ENCODE data around the gene CYFIP2. TPM values are rescaled to one million over a fixed set of nuclear protein-coding genes. Genes with fewer than 3 reads are reported as not detected.

CYFIP2 gene
- polyA plus RNA-seq, 1 experiment: 4.4 TPM

DNA sequence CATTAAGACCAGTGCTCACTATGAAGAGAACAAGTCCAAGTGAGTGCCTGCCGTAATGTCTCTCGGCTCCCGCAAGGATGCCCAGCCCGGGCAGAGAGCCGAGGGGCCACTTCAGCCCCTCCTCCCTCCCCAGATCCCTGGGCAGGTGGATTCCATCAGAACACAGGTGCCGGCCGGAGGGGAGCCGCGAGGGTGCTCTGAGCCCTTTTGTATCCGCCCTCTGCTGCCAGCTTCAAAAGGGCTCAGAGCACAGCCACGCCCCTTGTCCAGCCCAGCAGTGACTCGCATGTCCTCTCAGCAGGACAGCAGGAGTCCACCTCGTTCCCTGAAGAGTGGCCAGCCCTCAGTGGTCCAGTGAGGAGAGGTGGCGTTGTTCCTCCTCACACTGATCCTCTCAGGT, 43.9 kb downstream of the CYFIP2 start:
- ChIA-PET CTCF (interaction anchor here (0.7 to 1.7 kb wide), 2 partner anchors 43 to 57 kb away, joined by 3 to 4 read pairs; no protein-coding TSS in a partner anchor), POLR2A (no interaction called here)
- DNase-seq (ENCODE audit: low read depth): no peak
- H3K27me3 ChIP-seq (ENCODE audit: control insufficient read depth, insufficient read depth, low read length): no peaks in the 10 kb centered on the region
- H3K36me3 ChIP-seq (ENCODE audit: control insufficient read depth, insufficient read depth, low read length): 0 out of 2 replicates have a peak, but pooled peaks cover 1% of the 10 kb centered on the region
- no peak overlapping the region for H3K4me3 ChIP-seq (ENCODE audit: low read depth, low read length)
- TF ChIP-seq, protein P1, sequence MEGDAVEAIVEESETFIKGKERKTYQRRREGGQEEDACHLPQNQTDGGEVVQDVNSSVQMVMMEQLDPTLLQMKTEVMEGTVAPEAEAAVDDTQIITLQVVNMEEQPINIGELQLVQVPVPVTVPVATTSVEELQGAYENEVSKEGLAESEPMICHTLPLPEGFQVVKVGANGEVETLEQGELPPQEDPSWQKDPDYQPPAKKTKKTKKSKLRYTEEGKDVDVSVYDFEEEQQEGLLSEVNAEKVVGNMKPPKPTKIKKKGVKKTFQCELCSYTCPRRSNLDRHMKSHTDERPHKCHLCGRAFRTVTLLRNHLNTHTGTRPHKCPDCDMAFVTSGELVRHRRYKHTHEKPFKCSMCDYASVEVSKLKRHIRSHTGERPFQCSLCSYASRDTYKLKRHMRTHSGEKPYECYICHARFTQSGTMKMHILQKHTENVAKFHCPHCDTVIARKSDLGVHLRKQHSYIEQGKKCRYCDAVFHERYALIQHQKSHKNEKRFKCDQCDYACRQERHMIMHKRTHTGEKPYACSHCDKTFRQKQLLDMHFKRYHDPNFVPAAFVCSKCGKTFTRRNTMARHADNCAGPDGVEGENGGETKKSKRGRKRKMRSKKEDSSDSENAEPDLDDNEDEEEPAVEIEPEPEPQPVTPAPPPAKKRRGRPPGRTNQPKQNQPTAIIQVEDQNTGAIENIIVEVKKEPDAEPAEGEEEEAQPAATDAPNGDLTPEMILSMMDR (IDR thresholded peaks at IDR 0.05; ENCODE audit: insufficient read depth, low read depth, low read length): no peak

DNA sequence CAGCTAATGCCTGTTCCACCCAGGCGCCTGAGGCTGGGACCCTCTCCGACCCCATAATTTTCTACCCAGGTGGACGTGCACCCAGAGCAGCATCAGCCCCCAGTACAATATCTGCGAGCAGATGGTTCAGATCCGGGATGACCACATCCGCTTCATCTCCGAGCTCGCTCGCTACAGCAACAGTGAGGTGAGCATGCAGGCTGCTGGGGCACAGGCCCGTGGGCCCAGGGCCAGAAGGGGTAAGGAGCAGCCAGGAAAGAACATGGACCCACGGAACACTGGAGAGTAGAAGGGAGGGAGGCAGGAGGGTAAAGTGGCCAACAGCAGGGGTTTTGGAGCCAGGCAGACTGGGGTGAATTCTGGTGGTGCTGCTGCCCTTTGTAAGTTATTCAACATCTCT, 45.7 kb downstream of the CYFIP2 start:
- H3K4me3 ChIP-seq (ENCODE audit: low read depth, low read length): no peak overlapping the region
- 0 out of 2 replicates have a peak, but pooled peaks cover 1% of the 10 kb centered on the region for H3K36me3 ChIP-seq (ENCODE audit: control insufficient read depth, insufficient read depth, low read length)
- ChIA-PET POLR2A (no interaction called here), CTCF (no interaction called here)
- DNase-seq (ENCODE audit: low read depth): no peak
- TF ChIP-seq, protein P1 (IDR thresholded peaks at IDR 0.05; ENCODE audit: insufficient read depth, low read depth, low read length): no peak
- no peaks in the 10 kb centered on the region for H3K27me3 ChIP-seq (ENCODE audit: control insufficient read depth, insufficient read depth, low read length)

DNA sequence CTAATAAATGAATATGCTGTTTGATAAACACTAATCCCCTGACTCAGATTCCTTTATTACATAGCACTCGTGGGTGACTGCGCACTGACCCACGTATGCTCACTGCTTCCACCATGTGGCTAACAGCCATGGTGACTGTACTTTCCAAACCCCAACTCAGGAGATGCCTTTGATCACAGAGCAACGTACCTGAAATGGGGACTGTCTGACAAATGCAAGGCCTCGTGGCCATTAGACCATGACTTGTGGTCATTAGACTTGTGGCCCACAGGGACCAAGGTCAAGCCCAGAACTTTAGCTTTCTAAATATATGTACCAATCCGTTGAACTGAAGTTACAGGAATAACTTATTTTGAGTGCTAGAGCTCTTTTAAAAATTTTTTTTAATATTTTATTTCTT, 46.6 kb downstream of the CYFIP2 start:
- no peaks in the 10 kb centered on the region for H3K27me3 ChIP-seq (ENCODE audit: control insufficient read depth, insufficient read depth, low read length)
- POLR2A ChIA-PET: no interaction called here
- H3K4me3 ChIP-seq (ENCODE audit: low read depth, low read length): no peak overlapping the region
- DNase-seq (ENCODE audit: low read depth): no peak
- CTCF ChIA-PET: interaction anchor here (0.8 to 7.7 kb wide), 9 partner anchors 10 to 170 kb away, joined by 3 to 74 read pairs (median 4); partner anchors contain the start of gene MED7
- TF ChIP-seq, protein P1 (IDR thresholded peaks at IDR 0.05; ENCODE audit: insufficient read depth, low read depth, low read length): peak; percentile 82
- 0 out of 2 replicates have a peak, but pooled peaks cover 1% of the 10 kb centered on the region for H3K36me3 ChIP-seq (ENCODE audit: control insufficient read depth, insufficient read depth, low read length)

DNA sequence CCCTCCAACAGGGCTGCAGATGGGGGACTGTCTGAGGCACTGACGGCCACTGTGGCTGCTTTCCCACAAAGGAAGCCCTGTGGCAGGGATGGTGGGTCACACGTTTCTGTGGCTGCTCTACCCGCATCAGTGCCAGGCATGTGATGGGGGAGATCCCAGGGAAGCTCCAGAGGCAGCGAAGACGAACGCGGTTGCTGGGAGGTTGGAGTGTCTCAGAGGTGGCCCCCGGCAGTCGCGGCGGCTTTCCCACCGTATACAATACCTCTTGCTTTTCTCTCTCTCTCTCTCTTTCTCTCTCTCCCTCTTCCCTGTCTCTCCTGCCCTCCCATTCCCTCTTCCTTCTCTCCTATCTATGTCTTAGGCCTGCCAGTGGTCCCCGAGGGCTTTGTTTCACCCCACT, 56.7 kb downstream of the CYFIP2 start:
- CTCF ChIA-PET: no interaction called here
- Histone ChIP-seq H3K27me3 (ENCODE audit: control insufficient read depth, insufficient read depth, low read length) (no peaks in the 10 kb centered on the region), H3K4me3 (ENCODE audit: low read depth, low read length) (no peak overlapping the region), H3K36me3 (ENCODE audit: control insufficient read depth, insufficient read depth, low read length) (no peaks in the 10 kb centered on the region; the same call in 1 of the 2 replicates)
- no peak for DNase-seq (ENCODE audit: low read depth)
- TF ChIP-seq, protein P1 (IDR thresholded peaks at IDR 0.05; ENCODE audit: insufficient read depth, low read depth, low read length): no peak
- POLR2A ChIA-PET: no interaction called here

DNA sequence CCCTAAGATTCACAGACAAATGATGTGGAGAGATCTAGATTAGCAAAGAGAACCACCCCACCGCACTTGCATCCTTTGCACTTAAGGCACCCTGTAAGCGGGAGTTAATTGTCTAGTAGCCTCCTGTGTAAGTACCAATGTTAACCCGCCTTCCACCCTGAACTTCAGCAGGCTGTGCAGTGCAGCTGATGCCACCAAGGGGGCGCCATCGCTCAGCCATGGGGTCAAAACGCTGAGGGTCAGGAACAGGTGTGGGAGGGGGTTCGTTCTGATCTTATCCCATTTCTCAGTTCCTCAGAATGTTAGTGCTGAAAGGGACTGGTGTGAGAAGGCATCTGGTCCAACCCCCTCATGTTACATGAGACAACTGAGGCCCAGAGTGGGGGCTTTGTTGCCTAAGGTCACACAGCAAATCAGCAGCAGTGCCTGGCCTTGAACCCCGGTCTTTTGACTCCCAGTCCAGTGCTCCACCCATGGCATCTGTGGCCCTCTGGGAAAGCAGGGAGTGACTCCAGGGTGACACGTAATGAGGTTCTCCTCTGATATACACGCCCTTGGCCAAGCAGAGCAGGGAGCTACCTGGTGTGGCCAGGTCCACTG, 57.3 kb downstream of the CYFIP2 start:
- DNase-seq (ENCODE audit: low read depth): no peak
- H3K4me3 ChIP-seq (ENCODE audit: low read depth, low read length): no peak overlapping the region
- CTCF ChIA-PET: interaction anchor here (1.3 to 2.6 kb wide), 4 partner anchors 10 to 420 kb away, joined by 3 to 11 read pairs (median 6); partner anchors contain the start of gene LSM11
- POLR2A ChIA-PET: no interaction called here
- TF ChIP-seq, protein P1 (IDR thresholded peaks at IDR 0.05; ENCODE audit: insufficient read depth, low read depth, low read length): peak; percentile 20; the same call in 1 of the 2 replicates
- no peaks in the 10 kb centered on the region; the same call in 1 of the 2 replicates for H3K36me3 ChIP-seq (ENCODE audit: control insufficient read depth, insufficient read depth, low read length)
- H3K27me3 ChIP-seq (ENCODE audit: control insufficient read depth, insufficient read depth, low read length): no peaks in the 10 kb centered on the region
